Measurements from ENCODE around the gene DDX27.

DDX27 gene

DNA sequence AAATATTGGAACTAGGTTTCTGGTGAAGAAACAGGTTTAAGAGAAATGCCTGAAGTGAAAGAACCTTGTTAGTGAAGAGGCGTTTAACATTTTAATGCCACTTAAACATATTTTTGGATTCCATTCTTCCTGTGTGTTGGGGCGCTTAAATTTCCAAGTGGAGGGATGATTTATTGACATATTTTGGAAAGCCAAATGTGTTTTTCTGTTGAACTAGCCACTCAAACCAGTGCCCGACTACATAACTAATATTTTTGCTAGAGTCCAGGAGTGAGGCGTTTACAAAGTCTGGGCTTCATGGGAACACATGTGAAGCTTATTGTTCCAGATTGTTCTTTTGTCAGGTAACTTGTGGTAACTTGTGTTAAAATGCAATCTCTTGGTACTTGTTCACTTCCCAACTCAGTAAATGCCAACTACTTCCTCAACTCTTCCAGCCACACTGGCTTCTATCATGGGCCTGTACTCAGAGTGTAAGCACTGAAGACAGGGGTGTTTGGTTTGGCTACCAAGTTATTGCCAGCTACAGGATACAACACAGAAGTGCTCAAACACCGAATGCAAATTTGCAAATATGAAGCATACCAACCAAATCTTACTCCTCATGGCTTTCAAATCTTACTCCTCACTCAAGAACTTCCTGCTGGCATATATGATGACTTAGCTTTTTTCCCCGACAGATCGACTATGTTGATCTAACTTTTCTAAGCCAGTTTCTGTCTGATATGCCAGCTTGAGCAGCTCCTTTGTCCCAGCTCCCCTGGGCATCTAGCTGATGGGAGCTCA is 60.7 kb downstream of the DDX27 start:
- DNase-seq, result no peak

- no peak for DNase-seq
Observed at GRCh38 chr20:49280463-49281058, 61.3 kb downstream of the DDX27 start.

- DNase-seq, result no peak
Observed at GRCh38 chr20:49281059-49281912, 62.1 kb downstream of the DDX27 start.

- no peak for DNase-seq
Observed at GRCh38 chr20:49281913-49282467, 62.8 kb downstream of the DDX27 start.

GRCh38 chr20:49282584-49283171 is 63.5 kb downstream of the DDX27 start:
- DNase-seq, result no peak

GRCh38 chr20:49283176-49283702 is 64.0 kb downstream of the DDX27 start:
- no peak for DNase-seq

DNA sequence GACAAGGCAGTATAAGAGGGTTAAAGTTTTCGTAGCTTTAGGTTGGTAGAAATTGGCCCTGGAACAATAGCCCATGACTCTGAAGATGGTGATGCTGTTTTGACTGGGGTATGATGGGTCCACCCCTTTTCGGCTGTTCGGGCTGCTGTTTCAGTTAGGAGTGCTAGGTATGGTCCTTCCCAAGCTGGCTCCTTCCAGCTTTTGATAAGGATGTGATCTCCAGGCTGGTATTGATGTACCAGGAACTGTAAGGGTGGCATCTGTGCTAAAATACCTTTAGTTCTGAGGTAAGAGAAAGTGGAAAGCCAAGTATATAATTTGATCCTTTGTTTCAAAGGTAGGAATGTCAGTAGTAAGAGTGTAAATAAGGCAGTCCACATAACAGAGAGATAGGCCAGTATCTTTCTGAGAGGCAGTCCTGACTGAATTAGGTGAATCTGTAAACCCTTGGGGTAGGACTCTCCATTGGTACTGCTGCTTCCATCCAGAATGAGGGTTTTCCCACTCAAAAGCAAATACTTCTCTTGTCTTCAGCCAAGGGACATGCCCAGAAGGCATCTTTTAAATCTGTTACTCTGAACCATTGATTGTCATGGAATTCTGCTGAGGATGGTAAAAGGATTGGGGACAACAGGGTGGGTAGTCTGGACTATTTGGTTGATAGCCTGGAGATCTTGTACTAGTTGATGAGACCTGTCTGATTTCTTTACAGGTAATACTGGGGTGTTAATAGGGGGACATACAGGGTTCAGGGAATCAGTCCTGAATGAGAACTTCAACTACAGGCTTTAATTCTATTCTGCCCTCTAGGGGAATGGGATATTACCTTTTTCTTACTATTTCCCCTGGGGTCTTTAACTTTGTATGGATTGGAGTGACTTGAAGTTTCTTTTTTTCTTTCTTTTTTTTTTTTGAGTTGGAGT is 64.7 kb downstream of the DDX27 start:
- DNase-seq, result no peak

DNA sequence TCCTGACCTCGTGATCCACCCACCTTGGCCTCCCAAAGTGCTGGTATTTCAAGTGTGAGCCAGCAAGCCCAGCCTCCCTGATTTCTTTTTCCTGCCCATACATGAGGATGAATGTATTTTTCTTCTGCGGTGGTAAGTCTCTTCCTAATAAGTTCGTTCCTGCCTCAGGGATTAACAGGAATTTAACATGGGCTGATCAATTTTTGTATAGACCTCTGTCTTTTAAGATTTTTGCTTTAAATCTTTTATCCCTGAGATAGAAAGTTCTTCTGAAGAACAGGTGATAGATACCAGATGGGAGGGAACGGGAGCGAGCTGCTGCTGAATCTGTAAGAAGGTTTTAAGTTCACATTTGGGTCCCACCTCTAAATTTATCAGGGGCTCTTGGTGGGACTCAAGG is 65.6 kb downstream of the DDX27 start:
- DNase-seq, result no peak

DNA sequence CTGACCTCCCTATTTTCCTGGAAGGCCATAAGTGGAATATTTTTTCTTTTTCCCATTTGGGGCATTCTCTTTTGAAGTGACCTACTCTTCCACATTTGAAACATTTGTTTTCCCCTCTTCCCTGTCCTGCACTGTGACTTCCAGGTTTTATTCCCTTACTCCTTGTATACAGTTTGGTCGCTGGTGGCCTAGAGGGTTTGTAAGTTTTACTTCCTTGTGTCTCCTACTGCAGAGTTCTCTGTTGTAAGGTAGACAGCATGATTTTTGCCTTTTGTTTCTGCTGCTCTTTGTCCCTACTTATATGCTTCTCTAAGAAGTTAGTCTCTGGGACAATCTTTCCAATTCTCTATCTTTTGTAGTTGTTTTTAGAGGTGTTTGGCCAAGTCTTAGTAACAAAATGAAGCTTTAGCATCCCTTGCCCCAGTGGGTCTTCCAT is 66.0 kb downstream of the DDX27 start:
- no peak for DNase-seq

GRCh38 chr20:49285813-49286494 is 66.7 kb downstream of the DDX27 start:
- DNase-seq, result no peak

DNA sequence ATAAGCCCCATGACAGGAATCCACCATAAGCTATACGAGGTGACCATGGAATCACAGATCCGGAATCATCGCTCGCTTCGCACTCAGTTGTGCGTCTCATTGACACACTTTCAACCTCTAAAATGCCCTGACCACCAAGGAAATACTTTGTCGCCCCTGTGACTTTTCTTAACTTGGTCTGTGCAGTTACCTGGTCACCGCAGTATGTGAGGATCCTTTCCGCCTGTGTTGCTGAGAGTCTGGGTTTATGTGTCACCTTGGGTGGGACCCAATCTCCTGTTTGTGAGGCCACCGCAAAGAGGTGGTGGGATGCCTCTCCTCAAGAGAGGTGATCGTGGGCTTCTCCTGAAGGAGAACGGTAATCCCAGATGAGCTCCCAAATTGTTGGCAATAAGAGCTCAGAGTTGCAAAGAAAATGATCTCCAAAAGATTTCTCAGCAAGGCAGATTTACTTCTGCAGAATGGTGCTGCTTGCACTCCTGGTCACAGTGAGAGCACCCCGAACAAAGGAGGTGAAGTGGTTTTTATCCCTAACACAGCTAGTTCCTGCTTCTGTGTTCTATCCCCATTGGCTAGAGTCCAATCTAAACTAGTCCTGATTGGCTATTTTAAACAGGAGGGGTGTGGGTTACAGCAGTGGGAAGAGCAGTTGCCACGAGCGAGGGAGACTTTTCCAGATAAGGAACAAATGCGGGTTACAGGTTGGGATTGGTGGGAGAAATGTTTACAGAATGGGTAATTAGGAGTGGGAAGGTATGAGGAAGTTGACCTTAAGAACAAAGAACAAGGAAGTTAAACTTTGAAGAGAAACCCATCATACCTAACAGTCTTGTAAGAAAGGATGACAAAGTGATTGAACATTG is 67.7 kb downstream of the DDX27 start:
- DNase-seq, result no peak

DNA sequence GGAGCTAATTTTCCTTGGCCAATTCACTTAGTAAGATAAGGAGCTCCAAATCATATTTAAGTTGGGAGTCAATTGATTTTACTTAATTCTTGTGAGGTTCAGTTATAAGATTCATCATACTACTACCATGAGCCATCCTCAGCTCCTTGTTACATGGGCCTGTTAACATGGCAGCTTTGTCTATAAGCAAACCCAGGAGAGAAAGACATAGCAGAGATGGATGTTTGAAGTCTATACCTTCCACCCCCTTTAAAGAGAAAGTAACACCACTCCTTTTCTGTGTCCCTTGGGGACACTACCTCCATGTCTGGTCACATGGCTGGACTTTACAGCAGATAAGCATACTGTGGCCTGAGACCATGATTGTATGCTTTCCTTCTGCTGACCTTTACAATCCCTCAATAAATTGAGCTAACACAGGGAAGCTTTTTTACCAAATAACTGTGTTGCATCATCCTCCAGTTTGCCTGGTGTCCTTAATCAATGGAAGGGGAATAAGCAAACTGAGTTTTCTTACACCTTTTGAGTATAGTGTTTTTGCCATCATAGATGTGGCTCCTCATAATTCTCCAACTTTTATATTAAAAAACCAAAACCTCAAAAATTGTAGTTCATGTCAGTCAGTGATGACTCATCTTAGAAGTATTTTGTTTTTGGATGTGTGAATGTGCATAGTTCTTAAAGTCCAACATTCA is 68.5 kb downstream of the DDX27 start:
- DNase-seq, result no peak

DNA sequence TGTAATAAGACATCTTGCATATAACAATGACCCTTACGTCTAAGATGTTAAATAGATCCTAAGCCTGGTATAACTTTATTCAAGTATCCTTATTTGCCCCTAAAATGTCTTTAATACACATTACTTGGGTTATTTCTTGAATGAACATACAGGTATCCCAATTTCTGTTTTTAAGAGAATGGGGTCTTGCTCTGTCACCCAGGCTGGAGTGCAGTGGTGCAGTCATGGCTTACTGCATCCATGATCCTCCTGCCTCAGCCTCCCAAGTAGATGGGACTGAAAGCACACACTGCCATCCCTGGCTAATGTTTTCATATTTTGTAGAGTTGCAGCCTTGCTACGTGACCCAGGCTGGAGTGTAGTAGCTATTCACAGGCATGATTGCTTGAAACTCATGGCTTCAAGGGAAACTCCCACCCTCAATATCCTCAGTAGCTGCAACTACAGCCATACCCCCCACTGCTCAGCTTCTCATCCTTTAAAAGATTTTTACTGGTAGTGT is 69.1 kb downstream of the DDX27 start:
- no peak for DNase-seq

DNA sequence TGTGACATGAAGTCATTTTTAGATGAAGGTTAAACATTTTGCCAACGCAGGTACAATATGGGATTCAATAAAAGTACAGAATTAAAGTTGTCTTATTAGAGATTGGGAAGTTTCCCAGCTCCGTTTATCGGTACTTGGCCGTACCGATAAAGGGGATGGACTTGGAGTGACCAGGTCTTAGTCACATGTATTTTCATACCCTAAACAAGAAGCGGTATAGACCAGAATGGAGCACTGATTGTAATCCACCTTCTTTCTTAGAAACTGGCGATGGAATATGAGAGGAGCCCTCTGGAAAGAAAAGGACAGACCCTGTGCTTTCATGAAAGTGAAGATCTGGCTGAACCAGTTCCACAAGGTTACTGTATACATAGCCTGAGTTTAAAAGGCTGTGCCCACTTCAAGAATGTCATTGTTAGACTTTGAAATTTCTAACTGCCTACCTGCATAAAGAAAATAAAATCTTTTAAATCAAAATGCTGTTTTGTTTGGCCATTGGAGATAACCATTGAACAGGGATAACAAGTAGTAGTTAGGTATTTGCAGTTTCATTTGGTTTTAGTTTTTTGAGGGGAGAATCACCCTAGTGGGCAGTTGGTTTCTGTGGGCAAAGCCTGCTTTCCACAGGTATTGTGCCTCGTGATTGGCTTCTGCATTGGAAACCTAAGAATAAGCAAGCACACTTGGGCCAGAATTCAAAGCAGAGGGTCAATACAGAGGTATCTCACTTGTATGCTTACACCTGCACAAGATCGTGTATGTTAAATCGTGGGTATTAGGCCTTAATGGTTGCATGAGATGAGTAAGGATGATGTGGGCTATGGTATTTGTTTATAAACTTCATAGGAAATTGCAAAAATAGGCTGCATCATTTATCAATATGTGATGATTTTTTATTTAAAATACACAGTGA is 69.8 kb downstream of the DDX27 start:
- no peak for DNase-seq

GRCh38 chr20:49290608-49291191 is 71.5 kb downstream of the DDX27 start:
- DNase-seq, result no peak

- no peak for DNase-seq
Observed at GRCh38 chr20:49291200-49291599, 72.0 kb downstream of the DDX27 start.

GRCh38 chr20:49292010-49292409 is 72.8 kb downstream of the DDX27 start:
- DNase-seq, result no peak
